ENCODE data around the gene STX1B.

The STX1B gene

DNA sequence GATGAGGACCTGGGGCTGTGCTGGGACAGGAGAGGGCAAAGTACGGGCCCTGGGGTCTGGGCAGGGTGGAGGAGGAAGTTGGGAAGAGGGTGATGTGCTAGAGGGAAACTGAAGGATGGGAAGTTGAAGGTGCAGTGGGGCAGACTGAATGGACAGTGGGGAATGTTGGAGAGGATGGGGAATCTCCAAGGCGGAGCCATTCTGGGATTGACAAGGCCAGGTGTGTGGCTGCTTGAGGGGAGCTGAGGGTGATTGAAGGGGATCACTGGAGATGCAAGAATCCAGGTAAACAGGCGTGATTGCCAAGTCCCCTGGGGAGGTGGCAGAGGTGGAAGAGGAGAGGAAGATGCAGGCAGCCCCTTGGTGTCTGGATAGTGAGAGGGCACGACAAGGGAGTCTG lies 34.0 kb downstream of the STX1B start:
- FAIRE-seq: no peak

- FAIRE-seq: no peak
These were observed 36.1 kb downstream of the STX1B start for GRCh38 chr16:30974348-30974747.

DNA sequence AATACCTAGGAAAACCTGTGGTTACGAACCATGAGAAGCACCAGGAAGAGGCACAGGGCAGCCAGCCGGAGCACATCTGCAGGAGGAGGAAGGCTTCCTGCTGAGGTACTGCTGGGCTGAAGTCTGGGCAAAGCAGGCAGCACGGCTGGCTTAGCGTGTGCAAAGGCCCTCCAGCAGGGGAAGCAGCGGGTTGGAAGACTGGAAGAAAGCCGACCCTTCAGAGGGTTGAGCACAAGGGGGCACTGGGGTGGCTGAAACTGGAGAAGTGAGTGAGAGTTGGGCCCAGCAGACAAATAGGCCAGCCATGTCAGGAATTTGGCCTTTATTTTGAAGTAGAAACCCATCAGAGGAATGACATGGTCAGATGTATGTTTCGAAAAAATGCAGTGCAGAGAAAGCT lies 37.6 kb downstream of the STX1B start:
- FAIRE-seq: no peak

GRCh38 chr16:30971298-30971697 lies 39.1 kb downstream of the STX1B start:
- no peak for FAIRE-seq

- FAIRE-seq: no peak
These were observed 41.1 kb downstream of the STX1B start for GRCh38 chr16:30969246-30969842.

GRCh38 chr16:30967795-30968194 lies 42.6 kb downstream of the STX1B start:
- no peak for FAIRE-seq

DNA sequence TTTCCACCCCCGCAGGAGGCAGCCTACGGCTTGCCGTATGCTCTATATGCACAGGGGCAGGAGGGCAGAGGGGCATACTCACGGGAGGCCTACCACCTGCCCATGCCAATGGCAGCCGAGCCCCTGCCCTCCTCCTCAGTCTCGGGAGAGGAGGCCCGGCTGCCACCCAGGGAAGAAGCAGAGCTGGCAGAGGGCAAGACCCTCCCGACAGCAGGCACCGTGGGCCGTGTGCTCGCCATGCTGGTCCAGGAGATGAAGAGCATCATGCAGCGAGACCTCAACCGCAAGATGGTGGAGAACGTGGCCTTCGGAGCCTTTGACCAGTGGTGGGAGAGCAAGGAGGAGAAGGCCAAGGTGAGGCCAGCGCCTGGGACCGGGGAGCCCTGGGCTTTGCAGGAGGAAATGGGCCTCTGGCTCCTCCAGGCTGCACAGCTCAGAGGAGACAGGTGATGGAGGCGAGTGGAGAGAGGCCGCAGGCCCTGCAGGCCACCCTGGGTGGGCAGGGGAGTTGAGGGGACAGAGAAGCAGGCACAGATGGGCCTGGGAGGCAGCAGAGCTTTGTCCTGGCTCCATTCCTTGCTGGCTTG lies 44.3 kb downstream of the STX1B start:
- no peak for FAIRE-seq

GRCh38 chr16:30965436-30965835 lies 45.0 kb downstream of the STX1B start:
- FAIRE-seq: no peak

GRCh38 chr16:30964574-30965226 lies 45.7 kb downstream of the STX1B start:
- no peak for FAIRE-seq

- FAIRE-seq: no peak
These were observed 46.4 kb downstream of the STX1B start for GRCh38 chr16:30963925-30964511.

DNA sequence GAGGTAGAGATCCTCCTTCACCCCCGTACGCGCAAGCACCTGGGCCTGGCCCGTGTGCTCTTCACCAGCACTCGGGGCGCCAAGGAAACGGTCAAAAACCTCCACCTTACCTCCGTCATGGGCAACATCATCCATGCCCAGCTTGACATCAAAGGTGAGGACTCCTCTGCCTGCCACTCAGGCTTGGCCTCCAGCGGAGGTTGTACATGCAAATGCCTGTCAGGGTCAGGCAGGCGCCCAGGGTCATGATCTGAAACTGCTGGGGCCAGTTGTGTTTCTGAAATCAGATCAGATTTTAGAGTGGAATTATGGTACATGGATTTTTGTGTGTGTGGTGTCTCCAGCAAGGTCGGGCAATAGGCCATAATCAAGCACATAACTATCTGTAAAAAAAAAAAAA lies 49.1 kb downstream of the STX1B start:
- FAIRE-seq: no peak

GRCh38 chr16:30958175-30959079 lies 52.0 kb downstream of the STX1B start:
- no peak for FAIRE-seq

GRCh38 chr16:30957456-30958174 lies 52.8 kb downstream of the STX1B start, which contains the start of gene SETD1A:
Gene SETD1A (plus strand): TSS chr16:30957754. CDS start chr16:30958732, 978 bp downstream.
- FAIRE-seq: no peak

DNA sequence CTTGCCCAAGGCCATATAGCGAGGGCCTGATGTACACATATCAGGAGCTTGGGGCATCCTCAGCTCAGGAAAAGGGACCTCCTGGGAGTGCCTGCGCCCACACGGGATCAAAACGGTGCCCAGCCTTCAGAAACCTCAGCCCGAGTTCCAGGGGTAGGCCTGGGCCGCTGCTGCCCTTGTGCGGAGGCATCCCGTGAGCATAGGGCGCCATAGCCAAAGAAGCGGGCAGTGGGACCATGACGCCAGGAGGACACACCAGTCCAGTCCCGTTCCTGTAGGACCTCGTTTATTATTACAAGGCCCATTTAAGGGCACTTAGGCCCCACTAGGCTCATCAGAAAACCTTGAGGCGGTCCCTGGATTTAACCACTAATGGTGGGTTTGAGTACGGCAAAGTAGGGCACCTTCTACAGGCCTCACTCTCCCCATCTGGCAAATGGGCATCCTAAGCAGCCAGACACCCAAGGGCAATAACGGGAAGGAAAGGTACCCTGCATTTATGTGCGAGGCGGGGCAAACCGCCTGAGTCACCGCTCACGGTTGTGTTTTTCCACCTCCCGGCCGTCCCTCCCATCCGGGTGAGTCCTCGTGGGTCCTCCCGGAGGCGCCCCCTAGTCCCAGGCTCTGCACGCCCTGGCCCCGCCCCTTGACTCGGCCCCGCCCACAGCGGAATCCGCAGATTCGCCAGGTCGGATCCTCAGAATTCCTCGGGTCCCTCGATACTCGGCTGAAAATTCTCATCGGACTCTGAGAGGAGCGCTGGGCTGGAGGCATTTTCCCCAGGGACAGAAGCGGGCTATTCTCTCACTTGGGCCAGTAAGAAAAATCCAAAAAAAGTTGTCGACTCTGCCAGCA lies 53.6 kb downstream of the STX1B start:
- no peak for FAIRE-seq

DNA sequence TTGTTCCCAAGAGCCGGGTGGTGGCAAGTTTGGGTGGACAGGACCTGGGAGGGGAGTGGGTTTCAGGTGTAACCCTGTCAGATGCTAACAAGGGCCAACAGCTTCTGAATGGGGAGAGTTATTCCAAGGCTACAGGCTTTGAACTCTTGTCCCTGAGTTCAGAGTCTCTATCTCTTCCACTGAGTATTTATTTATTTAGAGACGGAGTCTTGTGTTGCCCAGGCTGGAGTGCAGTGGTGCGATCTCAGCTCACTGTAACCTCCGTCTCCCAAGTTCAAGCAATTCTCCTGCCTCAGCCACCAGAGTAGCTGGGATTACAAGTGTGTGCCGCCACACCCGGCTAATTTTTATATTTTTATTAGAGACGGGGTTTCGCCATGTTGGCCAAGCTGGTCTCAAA lies 55.4 kb downstream of the STX1B start:
- no peak for FAIRE-seq

GRCh38 chr16:30953511-30954124 lies 56.8 kb downstream of the STX1B start:
- FAIRE-seq: no peak

DNA sequence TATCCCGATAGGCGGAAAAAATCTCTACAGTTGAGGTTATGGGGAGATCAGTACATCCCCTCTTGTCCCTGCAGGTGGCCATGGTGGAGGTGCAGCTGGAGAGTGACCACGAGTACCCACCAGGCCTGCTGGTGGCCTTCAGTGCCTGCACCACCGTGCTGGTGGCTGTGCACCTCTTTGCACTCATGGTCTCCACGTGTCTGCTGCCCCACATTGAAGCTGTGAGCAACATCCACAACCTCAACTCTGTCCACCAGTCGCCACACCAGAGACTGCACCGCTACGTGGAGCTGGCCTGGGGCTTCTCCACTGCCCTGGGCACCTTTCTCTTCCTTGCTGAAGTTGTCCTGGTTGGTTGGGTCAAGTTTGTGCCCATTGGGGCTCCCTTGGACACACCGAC lies 57.3 kb downstream of the STX1B start:
- no peak for FAIRE-seq

DNA sequence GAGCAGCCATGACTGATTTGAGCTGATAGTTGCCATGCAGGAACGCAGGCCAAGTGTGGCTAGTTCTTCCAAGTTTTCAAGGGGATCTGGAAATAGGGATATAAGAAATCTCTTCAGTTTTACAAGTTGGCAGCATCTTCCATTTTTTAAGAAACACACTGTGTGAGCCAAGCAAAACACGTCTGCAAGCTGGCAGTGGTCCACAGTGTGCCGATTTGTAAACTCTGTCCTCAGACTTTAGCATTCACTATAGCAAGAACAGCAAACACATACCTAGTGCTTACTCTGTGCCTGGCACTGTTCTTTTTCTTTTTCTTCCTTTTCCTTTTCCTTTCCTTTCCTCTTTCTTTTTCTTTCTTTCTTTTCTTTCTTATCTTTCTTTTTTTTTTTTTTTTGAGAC lies 58.7 kb downstream of the STX1B start:
- no peak for FAIRE-seq

- FAIRE-seq: no peak
These were observed 59.2 kb downstream of the STX1B start for GRCh38 chr16:30951193-30951592.

DNA sequence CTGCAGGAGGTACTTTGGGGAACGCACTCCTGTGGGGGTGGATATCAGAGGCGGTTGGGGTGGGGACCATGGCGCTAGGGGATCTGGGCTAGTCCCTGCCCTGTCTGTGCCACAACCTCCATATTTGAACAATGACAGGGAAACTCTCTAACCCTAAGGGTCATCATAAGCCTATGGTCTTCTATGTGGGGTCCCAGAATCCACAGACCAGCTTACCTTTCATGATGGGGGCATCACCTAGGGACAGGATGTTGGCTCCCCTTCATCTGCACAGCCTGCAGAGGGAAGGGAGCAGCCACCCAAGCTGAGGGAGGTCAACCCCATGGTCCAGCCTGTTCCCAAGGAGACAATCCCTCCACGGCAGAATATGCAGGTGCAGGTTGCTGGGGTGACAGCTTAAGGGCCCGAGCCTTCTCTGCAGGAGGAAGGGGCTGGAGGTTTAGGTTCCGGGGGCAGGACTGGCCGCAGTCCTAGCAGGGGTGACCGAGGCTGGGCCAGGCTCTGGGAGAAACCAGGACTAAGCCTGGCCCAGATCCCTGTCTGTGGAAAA lies 59.8 kb downstream of the STX1B start:
- no peak for FAIRE-seq

Measured in islet of Langerhans (tissue), 1 donor.